ENCODE results near the gene PPEF1. TPM values are rescaled to one million over a fixed set of nuclear protein-coding genes. Genes with fewer than 3 reads are reported as not detected.

PPEF1 gene
- total RNA-seq, 1 donor from 2014 or later: 1.1 TPM

GRCh38 chrX:18672008-18672407 is 35.4 kb upstream of the PPEF1 start, which contains the start of gene RS1:
Gene RS1 (minus strand): TSS chrX:18672108. CDS start chrX:18672068, 40 bp downstream.
- Mint-ChIP-seq H3K4me1 (ENCODE audit: low read depth) (peaks cover 4% of the 10 kb centered on the region), H3K36me3 (ENCODE audit: insufficient read depth) (no peaks in the 10 kb centered on the region), H3K9me3 (ENCODE audit: low read depth) (peaks cover 4% of the 10 kb centered on the region), H3K27me3 (no peaks in the 10 kb centered on the region), H3K27ac (no peak within 1 kb of the TSS), H3K4me3 (ENCODE audit: low read depth) (no peak within 1 kb of the TSS)
- DNase-seq (ENCODE audit: low spot score, unreplicated experiment): no peak
- TF ChIP-seq CTCF (IDR thresholded peaks at IDR 0.05; ENCODE audit: unreplicated experiment): no peak

DNA sequence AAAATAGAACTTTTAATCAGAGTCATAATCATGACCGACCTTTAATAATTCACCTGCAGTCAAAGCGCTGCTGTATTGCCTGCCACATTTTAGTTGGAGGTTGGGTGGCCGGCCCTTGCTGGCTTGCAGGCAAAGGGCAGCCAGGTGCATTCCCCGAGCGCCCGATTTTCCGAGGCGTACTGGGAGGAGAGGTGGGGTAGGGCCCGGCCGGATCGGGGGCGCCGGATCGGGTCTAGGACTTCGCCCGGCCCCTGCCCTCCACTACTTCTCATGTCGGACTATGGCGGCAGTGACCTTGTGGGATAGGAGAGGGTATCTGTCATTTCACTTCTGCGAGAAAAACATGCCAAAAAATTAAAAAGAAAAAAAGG is 33.0 kb upstream of the PPEF1 start:
- H3K4me1 Mint-ChIP-seq (ENCODE audit: low read depth): peaks cover 4% of the 10 kb centered on the region
- no peaks in the 10 kb centered on the region for H3K36me3 Mint-ChIP-seq (ENCODE audit: insufficient read depth)

DNA sequence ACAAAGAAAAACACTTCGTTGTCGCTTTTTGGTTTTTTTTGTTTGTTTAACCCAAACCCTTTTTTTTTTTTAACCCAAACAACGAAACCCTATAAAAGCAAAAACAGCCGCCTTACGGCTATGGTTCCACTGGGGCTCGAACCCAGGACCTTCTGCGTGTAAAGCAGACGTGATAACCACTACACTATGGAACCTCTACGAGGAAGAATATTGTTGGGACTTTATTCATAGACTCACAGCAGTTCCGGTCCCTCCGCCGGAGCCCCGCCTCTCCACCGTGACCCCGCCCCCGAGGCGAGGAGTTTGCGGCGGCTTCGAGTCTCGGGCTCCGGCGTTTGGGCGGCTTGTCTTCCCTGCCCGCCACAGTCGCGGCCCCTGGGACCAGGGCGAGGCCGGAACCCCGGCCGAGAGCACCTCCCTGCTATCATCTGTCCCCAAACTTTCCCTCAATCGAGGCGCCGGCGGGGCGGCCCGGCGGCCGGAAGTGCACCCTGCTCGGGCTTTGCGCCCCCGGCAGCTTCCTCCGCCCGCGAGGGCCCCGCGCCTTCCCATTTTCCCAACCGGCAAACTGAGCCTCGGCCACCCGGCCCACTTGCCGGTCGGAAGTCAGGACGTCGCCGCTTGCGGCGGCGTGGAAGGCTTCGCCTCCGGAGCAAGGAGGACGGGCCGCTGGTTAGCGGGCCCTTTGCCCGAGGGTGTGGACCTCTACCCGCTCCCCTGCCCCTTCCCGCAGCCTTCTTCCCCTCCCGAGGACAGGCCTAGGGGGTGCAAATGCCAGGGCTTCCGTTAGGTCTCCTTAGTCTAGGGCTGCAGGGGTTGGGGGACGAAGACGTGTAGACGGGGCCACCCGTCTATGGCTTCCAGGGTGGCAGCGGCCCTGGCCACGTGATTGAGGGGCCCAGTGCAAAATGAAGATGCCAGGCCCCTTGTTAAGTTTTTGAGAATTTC is 32.4 kb upstream of the PPEF1 start:
- H3K27me3 Mint-ChIP-seq: no peaks in the 10 kb centered on the region
- no peak for TF ChIP-seq CTCF (IDR thresholded peaks at IDR 0.05; ENCODE audit: unreplicated experiment)
- peak; percentile 63 for DNase-seq (ENCODE audit: low spot score, unreplicated experiment)
- peaks cover 1% of the 10 kb centered on the region for H3K4me1 Mint-ChIP-seq (ENCODE audit: low read depth)
- peaks cover 17% of the 10 kb centered on the region for H3K9me3 Mint-ChIP-seq (ENCODE audit: low read depth)
- H3K4me3 Mint-ChIP-seq (ENCODE audit: low read depth): peak overlapping the region; percentile 73
- H3K27ac Mint-ChIP-seq: peak overlapping the region; percentile 95
- no peaks in the 10 kb centered on the region for H3K36me3 Mint-ChIP-seq (ENCODE audit: insufficient read depth)

More for the DNA sequence above, 33.0 kb upstream of the PPEF1 start:
- peak overlapping the region; percentile 73 for H3K4me3 Mint-ChIP-seq (ENCODE audit: low read depth)
- peak; percentile 12 for DNase-seq (ENCODE audit: low spot score, unreplicated experiment)
- no peak for TF ChIP-seq CTCF (IDR thresholded peaks at IDR 0.05; ENCODE audit: unreplicated experiment)
- H3K9me3 Mint-ChIP-seq (ENCODE audit: low read depth): peaks cover 15% of the 10 kb centered on the region
- peak overlapping the region; percentile 95 for H3K27ac Mint-ChIP-seq
- H3K27me3 Mint-ChIP-seq: no peaks in the 10 kb centered on the region

DNA sequence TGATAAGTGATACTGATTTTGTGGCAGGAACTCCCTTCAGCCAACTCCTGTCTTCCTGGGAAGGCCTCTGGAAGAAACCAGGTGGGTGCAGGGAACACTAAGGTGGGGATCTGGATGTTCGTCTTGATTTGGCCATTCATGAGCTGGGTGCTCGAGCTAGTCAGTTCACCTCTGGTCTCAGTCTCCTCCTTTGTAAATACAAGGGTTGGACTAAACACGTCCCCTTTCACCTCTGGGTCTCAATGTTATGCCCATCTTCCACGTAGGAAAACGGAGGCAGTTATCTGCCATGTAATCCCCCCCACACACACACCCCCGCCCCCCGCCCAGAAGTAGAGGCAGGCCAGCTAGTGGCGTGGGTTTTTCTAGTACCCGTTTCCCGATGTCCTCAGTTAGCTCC is 31.4 kb upstream of the PPEF1 start:
- no peaks in the 10 kb centered on the region for H3K36me3 Mint-ChIP-seq (ENCODE audit: insufficient read depth)
- H3K4me1 Mint-ChIP-seq (ENCODE audit: low read depth): peaks cover 1% of the 10 kb centered on the region
- no peak for TF ChIP-seq CTCF (IDR thresholded peaks at IDR 0.05; ENCODE audit: unreplicated experiment)
- peak overlapping the region; percentile 83 for H3K27ac Mint-ChIP-seq
- H3K27me3 Mint-ChIP-seq: no peaks in the 10 kb centered on the region
- no peak for DNase-seq (ENCODE audit: low spot score, unreplicated experiment)
- peaks cover 17% of the 10 kb centered on the region for H3K9me3 Mint-ChIP-seq (ENCODE audit: low read depth)
- peak overlapping the region; percentile 73 for H3K4me3 Mint-ChIP-seq (ENCODE audit: low read depth)

GRCh38 chrX:18676470-18676869 is 31.0 kb upstream of the PPEF1 start:
- peaks cover 17% of the 10 kb centered on the region for H3K9me3 Mint-ChIP-seq (ENCODE audit: low read depth)
- H3K27me3 Mint-ChIP-seq: no peaks in the 10 kb centered on the region
- DNase-seq (ENCODE audit: low spot score, unreplicated experiment): no peak
- peaks cover 1% of the 10 kb centered on the region for H3K4me1 Mint-ChIP-seq (ENCODE audit: low read depth)
- H3K4me3 Mint-ChIP-seq (ENCODE audit: low read depth): peak overlapping the region; percentile 73
- peak; percentile 49 for TF ChIP-seq CTCF (IDR thresholded peaks at IDR 0.05; ENCODE audit: unreplicated experiment)
- H3K36me3 Mint-ChIP-seq (ENCODE audit: insufficient read depth): no peaks in the 10 kb centered on the region
- peak overlapping the region; percentile 83 for H3K27ac Mint-ChIP-seq

All from progenitor cell of endocrine pancreas (in vitro differentiated cells).